MM.1S (cell line): ENCODE measurements around the gene HDAC7.

Experiments
- EZH2phosphoT487 ChIP-seq: fragments of 300-600 bp; sonication (generic); IDR thresholded peaks from 2 replicates; pipeline ENCODE4 v1.6.1; 2018; ENCODE audit warnings: antibody characterized with exemption, low read length
- TF ChIP-seq, protein P1 (sequence below): fragments of 300-600 bp; sonication (generic); IDR thresholded peaks from 2 replicates; pipeline ENCODE4 v1.5.1; 2016; ENCODE audit warnings: antibody characterized with exemption, low read length, mixed read lengths

DNA sequence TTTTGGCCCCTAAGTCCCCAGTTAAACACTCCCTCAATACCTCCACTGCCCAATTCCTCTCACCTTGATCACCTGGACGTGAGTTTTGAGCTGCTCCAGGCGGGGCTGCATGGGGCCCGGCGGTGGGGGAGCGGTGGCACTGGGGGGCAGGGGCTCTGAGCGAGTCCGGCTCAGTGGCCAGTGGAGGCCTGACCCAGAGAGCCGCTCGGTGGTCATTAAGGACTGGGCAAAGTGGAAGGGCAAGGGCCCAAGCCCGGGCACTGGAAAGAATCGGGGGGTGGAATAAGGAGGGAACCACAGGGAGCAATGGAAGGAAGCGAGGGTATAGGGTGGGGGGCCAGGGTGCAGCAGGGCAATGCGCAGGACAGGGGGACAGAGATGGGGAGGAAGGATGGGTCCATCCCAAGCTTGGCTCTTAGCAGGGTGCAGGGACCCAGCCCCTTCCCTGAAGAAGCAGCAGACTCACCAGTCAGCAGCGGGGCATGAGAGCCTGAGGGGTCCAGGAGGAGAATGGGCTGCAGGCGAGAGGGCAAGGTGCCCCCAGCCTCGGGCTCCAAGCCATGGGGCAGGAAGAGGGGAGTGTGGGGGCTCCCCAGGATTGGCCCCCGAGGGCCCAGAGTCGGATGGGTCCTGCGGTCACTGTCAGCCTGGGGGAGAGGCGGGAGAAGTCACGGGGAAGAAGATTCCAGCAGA is 24.4 kb downstream of the HDAC7 start:
- TF ChIP-seq, protein P1, sequence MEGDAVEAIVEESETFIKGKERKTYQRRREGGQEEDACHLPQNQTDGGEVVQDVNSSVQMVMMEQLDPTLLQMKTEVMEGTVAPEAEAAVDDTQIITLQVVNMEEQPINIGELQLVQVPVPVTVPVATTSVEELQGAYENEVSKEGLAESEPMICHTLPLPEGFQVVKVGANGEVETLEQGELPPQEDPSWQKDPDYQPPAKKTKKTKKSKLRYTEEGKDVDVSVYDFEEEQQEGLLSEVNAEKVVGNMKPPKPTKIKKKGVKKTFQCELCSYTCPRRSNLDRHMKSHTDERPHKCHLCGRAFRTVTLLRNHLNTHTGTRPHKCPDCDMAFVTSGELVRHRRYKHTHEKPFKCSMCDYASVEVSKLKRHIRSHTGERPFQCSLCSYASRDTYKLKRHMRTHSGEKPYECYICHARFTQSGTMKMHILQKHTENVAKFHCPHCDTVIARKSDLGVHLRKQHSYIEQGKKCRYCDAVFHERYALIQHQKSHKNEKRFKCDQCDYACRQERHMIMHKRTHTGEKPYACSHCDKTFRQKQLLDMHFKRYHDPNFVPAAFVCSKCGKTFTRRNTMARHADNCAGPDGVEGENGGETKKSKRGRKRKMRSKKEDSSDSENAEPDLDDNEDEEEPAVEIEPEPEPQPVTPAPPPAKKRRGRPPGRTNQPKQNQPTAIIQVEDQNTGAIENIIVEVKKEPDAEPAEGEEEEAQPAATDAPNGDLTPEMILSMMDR: no peak
- TF ChIP-seq EZH2phosphoT487: no peak
